Rectal smooth muscle tissue (tissue), 1 donor: ENCODE measurements around the gene SCYGR1.

Experiments used
- H3K27ac ChIP-seq: one replicate; pipeline ENCODE4 v1.7.0; 2013; ENCODE audit warnings: low read depth, low read length, inconsistent platforms
- H3K27me3 ChIP-seq: one replicate; pipeline ENCODE4 v1.7.0; 2013; ENCODE audit warnings: low read length; ENCODE audit not compliant: control insufficient read depth, insufficient read depth
- H3K36me3 ChIP-seq: one replicate; pipeline ENCODE4 v1.7.0; 2013; ENCODE audit warnings: low read length; ENCODE audit not compliant: control insufficient read depth, insufficient read depth
- H3K4me1 ChIP-seq: one replicate; pipeline ENCODE4 v1.7.0; 2013; ENCODE audit warnings: low read length; ENCODE audit not compliant: control insufficient read depth, insufficient read depth
- H3K4me3 ChIP-seq: one replicate; pipeline ENCODE4 v1.7.0; 2013; ENCODE audit warnings: low read length
- H3K9ac ChIP-seq: one replicate; pipeline ENCODE4 v1.7.0; 2013; ENCODE audit warnings: low read length

Gene SCYGR1

GRCh38 chr2:227412877-227413276 is 25.1 kb upstream of the SCYGR1 start:
- H3K27ac ChIP-seq, result no peak overlapping the region
- H3K36me3 ChIP-seq, result no peaks in the 10 kb centered on the region
- H3K9ac ChIP-seq, result no peak overlapping the region
- no peaks in the 10 kb centered on the region for H3K27me3 ChIP-seq
- H3K4me1 ChIP-seq, result no peaks in the 10 kb centered on the region
- no peak overlapping the region for H3K4me3 ChIP-seq

GRCh38 chr2:227411990-227412350 is 24.2 kb upstream of the SCYGR1 start:
- Histone ChIP-seq H3K27ac (no peak overlapping the region), H3K4me1 (no peaks in the 10 kb centered on the region), H3K27me3 (no peaks in the 10 kb centered on the region), H3K4me3 (no peak overlapping the region), H3K9ac (no peak overlapping the region), H3K36me3 (no peaks in the 10 kb centered on the region)

- H3K4me3 ChIP-seq, result no peak overlapping the region
- no peak overlapping the region for H3K9ac ChIP-seq
- peaks cover 4% of the 10 kb centered on the region for H3K4me1 ChIP-seq
- no peaks in the 10 kb centered on the region for H3K27me3 ChIP-seq
- no peaks in the 10 kb centered on the region for H3K36me3 ChIP-seq
- H3K27ac ChIP-seq, result no peak overlapping the region
These were observed 23.7 kb upstream of the SCYGR1 start for GRCh38 chr2:227411320-227411989.

GRCh38 chr2:227410191-227410590 is 22.4 kb upstream of the SCYGR1 start:
- no peak overlapping the region for H3K4me3 ChIP-seq
- H3K36me3 ChIP-seq, result no peaks in the 10 kb centered on the region
- no peak overlapping the region for H3K27ac ChIP-seq
- no peaks in the 10 kb centered on the region for H3K27me3 ChIP-seq
- no peak overlapping the region for H3K9ac ChIP-seq
- peaks cover 7% of the 10 kb centered on the region for H3K4me1 ChIP-seq

GRCh38 chr2:227407591-227408151 is 19.9 kb upstream of the SCYGR1 start:
- no peaks in the 10 kb centered on the region for H3K36me3 ChIP-seq
- no peak overlapping the region for H3K27ac ChIP-seq
- H3K27me3 ChIP-seq, result no peaks in the 10 kb centered on the region
- H3K9ac ChIP-seq, result no peak overlapping the region
- no peak overlapping the region for H3K4me3 ChIP-seq
- peaks cover 7% of the 10 kb centered on the region for H3K4me1 ChIP-seq

- peaks cover 7% of the 10 kb centered on the region for H3K4me1 ChIP-seq
- H3K36me3 ChIP-seq, result no peaks in the 10 kb centered on the region
- H3K27me3 ChIP-seq, result no peaks in the 10 kb centered on the region
- H3K4me3 ChIP-seq, result no peak overlapping the region
- H3K9ac ChIP-seq, result no peak overlapping the region
- H3K27ac ChIP-seq, result no peak overlapping the region
These were observed 18.7 kb upstream of the SCYGR1 start for GRCh38 chr2:227406177-227407031.

- Histone ChIP-seq H3K27ac (no peak overlapping the region), H3K4me1 (peaks cover 7% of the 10 kb centered on the region), H3K36me3 (no peaks in the 10 kb centered on the region), H3K9ac (no peak overlapping the region), H3K4me3 (no peak overlapping the region), H3K27me3 (no peaks in the 10 kb centered on the region)
These were observed 17.0 kb upstream of the SCYGR1 start for GRCh38 chr2:227404585-227405271.

- Histone ChIP-seq H3K36me3 (no peaks in the 10 kb centered on the region), H3K4me3 (no peak overlapping the region), H3K27ac (no peak overlapping the region), H3K27me3 (no peaks in the 10 kb centered on the region), H3K4me1 (peaks cover 7% of the 10 kb centered on the region), H3K9ac (no peak overlapping the region)
These were observed 15.2 kb upstream of the SCYGR1 start for GRCh38 chr2:227402959-227403358.

GRCh38 chr2:227402321-227402720 is 14.6 kb upstream of the SCYGR1 start:
- Histone ChIP-seq H3K4me1 (peaks cover 7% of the 10 kb centered on the region), H3K27ac (no peak overlapping the region), H3K27me3 (no peaks in the 10 kb centered on the region), H3K36me3 (no peaks in the 10 kb centered on the region), H3K9ac (no peak overlapping the region), H3K4me3 (no peak overlapping the region)

- Histone ChIP-seq H3K9ac (no peak overlapping the region), H3K36me3 (no peaks in the 10 kb centered on the region), H3K4me3 (no peak overlapping the region), H3K27ac (no peak overlapping the region), H3K4me1 (peaks cover 4% of the 10 kb centered on the region), H3K27me3 (no peaks in the 10 kb centered on the region)
These were observed 13.8 kb upstream of the SCYGR1 start for GRCh38 chr2:227401550-227401949.

GRCh38 chr2:227398684-227399670 is 11.2 kb upstream of the SCYGR1 start:
- no peaks in the 10 kb centered on the region for H3K27me3 ChIP-seq
- H3K27ac ChIP-seq, result no peak overlapping the region
- H3K36me3 ChIP-seq, result no peaks in the 10 kb centered on the region
- H3K4me1 ChIP-seq, result no peaks in the 10 kb centered on the region
- H3K9ac ChIP-seq, result no peak overlapping the region
- no peak overlapping the region for H3K4me3 ChIP-seq
